ENCODE measurements around the gene HAGH.

DNA sequence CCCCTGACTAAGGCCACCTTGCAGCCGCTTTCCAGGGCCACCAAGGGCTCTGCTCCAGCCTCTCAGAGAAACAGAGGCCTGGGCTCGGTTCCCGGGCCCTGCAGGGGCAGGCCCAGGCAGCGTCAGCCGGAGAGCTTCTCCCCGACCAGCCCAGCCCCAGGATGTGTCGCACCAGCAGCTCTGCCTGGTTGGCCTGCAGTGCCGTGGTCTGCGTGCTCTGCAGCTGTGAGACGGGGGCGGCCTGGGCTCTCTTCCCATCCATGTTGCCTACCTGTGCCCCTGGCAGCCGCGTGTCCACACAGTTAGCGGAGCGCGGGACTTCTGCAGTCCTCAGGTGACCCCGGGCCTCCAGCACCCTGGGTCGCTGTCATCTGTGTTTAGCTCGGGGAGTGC, 37.9 kb downstream of the HAGH start:
- no peak for TF ChIP-seq CTCF (IDR thresholded peaks at IDR 0.05; ENCODE audit: insufficient read depth, low read depth, low read length)
- no peak for TF ChIP-seq EZH2 (IDR thresholded peaks at IDR 0.05; ENCODE audit: insufficient read depth, low read length)
